ENCODE data around the gene TOR2A. TPM values are rescaled to one million over a fixed set of nuclear protein-coding genes. Genes with fewer than 3 reads are reported as not detected.

Gene TOR2A
- total and polyA plus RNA-seq, 9 of the 15 experiments (the other 6 are each of a cell fraction or from before 2014, with no cell fraction given): 0.80 to 25.9 (median 11.1) TPM

GRCh38 chr9:127734247-127734746, 797 bp downstream of the TOR2A start (continued):
- TF ChIP-seq E2F4 (CRISPR knock-in tag; IDR thresholded peaks at IDR 0.05; ENCODE audit: low read depth) (0 out of 2 replicates have a peak, but pooled peaks have one; percentile 50), BCLAF1 (IDR thresholded peaks at IDR 0.05; ENCODE audit: borderline replicate concordance in 1 of 2, control insufficient read depth in 1 of 2, low read depth in 2 of 2, low read length in 1 of 2) (no peak), ARID1B (IDR thresholded peaks at IDR 0.05) (no peak), TRIM25 (IDR thresholded peaks at IDR 0.05; ENCODE audit: borderline replicate concordance) (no peak), FUS (optimal IDR thresholded peaks at IDR 0.05; ENCODE audit: low read depth, low read length) (no peak), ZBED1 (IDR thresholded peaks at IDR 0.05) (no peak), PRPF4 (IDR thresholded peaks at IDR 0.05; ENCODE audit: insufficient read depth, low read depth, low read length, poor library complexity, severe bottlenecking) (no peak), KAT8 (IDR thresholded peaks at IDR 0.05; ENCODE audit: low read depth) (no peak), MCM2 (IDR thresholded peaks at IDR 0.05; ENCODE audit: low read depth) (no peak), ZNF174 (CRISPR knock-in tag; IDR thresholded peaks at IDR 0.05) (no peak), VEZF1 (CRISPR knock-in tag; IDR thresholded peaks at IDR 0.05) (no peak), HDAC6 (IDR thresholded peaks at IDR 0.05; ENCODE audit: low read depth, low read length) (no peak), ESRRA (IDR thresholded peaks at IDR 0.05; ENCODE audit: borderline replicate concordance, low read depth) (no peak), MAZ (CRISPR knock-in tag; conservative IDR thresholded peaks at IDR 0.05 in 1 of 2, IDR thresholded peaks at IDR 0.05 in 1 of 2) (no peak), MAFK (IDR thresholded peaks at IDR 0.05; ENCODE audit: low read length) (0 out of 2 replicates have a peak, but pooled peaks have one; percentile 6)
